Right lobe of liver (tissue), 6 donors: ENCODE data around the gene KBTBD7. TPM values are rescaled to one million over a fixed set of nuclear protein-coding genes. Genes with fewer than 3 reads are reported as not detected.
"Not testable (repeated sequence)": the region's sequence is repeated elsewhere in the genome, so short reads cannot be mapped to it uniquely, and the experiment has no call there.

ENCODE experiments used
- ATAC-seq, 4 donors: fragments of 200-7000 bp; cut with Tn5 transposase; one replicate each; pipeline ENCODE4 v1.9.1; 2020; ENCODE audit warnings: mild to moderate bottlenecking in 4 of 4, moderate library complexity in 4 of 4
- DNase-seq, 3 donors: peaks; one replicate each; pipeline ENCODE4 v3.0.0-alpha.2; 2020
- H3K27ac ChIP-seq, 3 donors: fragments of 200-600 bp; one replicate each; pipeline ENCODE4 v1.8.0; 2022
- H3K27me3 ChIP-seq, 2 donors: fragments of 200-600 bp; one replicate each; pipeline ENCODE4 v1.8.0; 2022
- H3K36me3 ChIP-seq, 4 donors: fragments of 200-600 bp; sonication (generic) in 1 of 4; one replicate each; pipeline versions ENCODE4 v1.5.1 to v1.8.0; 2017 to 2022; ENCODE audit warnings: control low read depth in 1 of 4
- H3K4me1 ChIP-seq, 4 donors: fragments of 200-600 bp; sonication (generic) in 1 of 4; one replicate each; pipeline versions ENCODE4 v1.5.1 to v1.8.0; 2017 to 2022; ENCODE audit warnings: control low read depth in 1 of 4
- H3K4me3 ChIP-seq, 3 donors: fragments of 200-600 bp; one replicate each; pipeline ENCODE4 v1.8.0; 2022
- H3K9me3 ChIP-seq, 4 donors: fragments of 200-600 bp; sonication (generic) in 1 of 4; one replicate each; pipeline versions ENCODE4 v1.5.1 to v1.8.0; 2017 to 2022; ENCODE audit warnings: control low read depth in 1 of 4
- CTCF ChIP-seq, 4 donors: fragments of 200-600 bp in 3 of 4; fragments of 450-650 bp in 1 of 4; IDR thresholded peaks; one replicate each; pipeline versions ENCODE4 v1.5.1 to v1.8.0; 2016 to 2022; ENCODE audit warnings: antibody characterized with exemption in 4 of 4, mild to moderate bottlenecking in 2 of 4
- POLR2A ChIP-seq: fragments of 450-650 bp; IDR thresholded peaks from one replicate; pipeline ENCODE4 v1.6.1; 2017; ENCODE audit warnings: antibody characterized with exemption, mild to moderate bottlenecking
- WGBS: methylation state at CpG from one replicate; pipeline ENCODE4 v1.1.6; 2018; ENCODE audit warnings: low coverage, low lambda C conversion rate; ENCODE audit not compliant: insufficient coverage; ENCODE audit errors: missing lambda C conversion rate; 5-methylcytosine and 5-hydroxymethylcytosine counted together
- intact Hi-C, 2 donors: fragments of 100-400 bp; cut with DNase I; formaldehyde crosslinking; loops; one replicate each; pipeline versions ENCODE4 v1.11.2 to v1.14.1; 2022
- total RNA-seq, 6 experiments: library from RNA; depleted of rRNA in 2 of 6; stranded (reverse); fragments of >200 nt in 2 of 6; fragmentation: NEBNext Ultra II Directional in 3 of 6; extraction: Animal tissue kit (Norgen Biotek cat#: 25700) in 3 of 6; gene quantifications; one replicate each; pipeline versions ENCODE4 v1.1.0 to v1.2.4, GENCODE V29; 2016 to 2023
- donor health status: DM: no; HTN: yes; CAD: no.
- donor health status: DM: no; HTN: no; CAD: no.
- donor health status: DM: no; HTN: no; CAD: no.
- donor health status: DM: no; HTN: yes; CAD: no.
- donor health status: DM: no; HTN: yes; CAD: no.

KBTBD7 gene
- total RNA-seq, 6 experiments from 2014 or later = 3.0 to 6.7 (median 5.5) TPM

GRCh38 chr13:41179593-41180250 is 14.6 kb downstream of the KBTBD7 start:
- WGBS = 82% methylated on average over 4 of the region's 4 CpGs
- ATAC-seq = no peak

DNA sequence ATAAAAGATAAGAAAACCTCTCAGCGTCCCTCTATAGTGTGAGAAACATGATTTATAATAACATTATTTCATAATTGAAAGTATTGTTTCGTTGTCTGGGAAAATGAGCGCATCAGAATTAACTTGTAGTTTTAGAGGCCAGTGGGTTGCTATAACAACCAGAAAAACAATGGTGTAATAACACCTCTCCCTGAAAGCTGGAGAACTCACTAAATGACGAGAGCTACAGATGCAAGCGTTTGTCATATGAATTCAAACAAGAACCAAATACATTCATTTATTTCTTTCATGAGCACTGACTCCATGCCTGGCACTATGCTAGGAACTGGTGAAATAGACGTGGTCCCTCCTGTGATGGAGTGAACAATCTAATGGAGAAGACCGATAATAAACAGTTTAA is 16.3 kb downstream of the KBTBD7 start:
- intact Hi-C loops = no loop called here
- ATAC-seq (no peak), DNase-seq (no peak)
- TF ChIP-seq POLR2A (no peak), CTCF (IDR thresholded peaks at IDR 0.05) (no peak)
- H3K9me3 ChIP-seq = no peaks in the 10 kb centered on the region
- H3K27ac ChIP-seq = no peak overlapping the region
- no peaks in the 10 kb centered on the region for H3K36me3 ChIP-seq
- H3K4me1 ChIP-seq = peaks cover 0 to 5% (median 0%) of the 10 kb centered on the region in 4 donors
- 77% methylated on average over 7 of the region's 7 CpGs for WGBS
- no peaks in the 10 kb centered on the region for H3K27me3 ChIP-seq
- H3K4me3 ChIP-seq = no peak overlapping the region

More at GRCh38 chr13:41179593-41180250, 14.6 kb downstream of the KBTBD7 start:
- DNase-seq = no peak
- no peak overlapping the region for H3K4me3 ChIP-seq
- H3K27me3 ChIP-seq = no peaks in the 10 kb centered on the region
- H3K4me1 ChIP-seq = peaks cover 0 to 5% (median 0%) of the 10 kb centered on the region in 4 donors
- H3K36me3 ChIP-seq = no peaks in the 10 kb centered on the region
- H3K9me3 ChIP-seq = no peaks in the 10 kb centered on the region
- H3K27ac ChIP-seq = no peak overlapping the region
- intact Hi-C loops = no loop called here
- TF ChIP-seq CTCF (IDR thresholded peaks at IDR 0.05) = no peak

GRCh38 chr13:41177616-41178015 is 16.8 kb downstream of the KBTBD7 start:
- ATAC-seq = no peak
- no peak overlapping the region for H3K4me3 ChIP-seq
- H3K27ac ChIP-seq = no peak overlapping the region
- H3K27me3 ChIP-seq = no peaks in the 10 kb centered on the region
- DNase-seq = no peak
- H3K9me3 ChIP-seq = no peaks in the 10 kb centered on the region
- no peaks in the 10 kb centered on the region for H3K36me3 ChIP-seq
- intact Hi-C loops = no loop called here
- TF ChIP-seq CTCF (IDR thresholded peaks at IDR 0.05) (no peak), POLR2A (no peak)
- H3K4me1 ChIP-seq = peaks cover 0 to 5% (median 0%) of the 10 kb centered on the region in 4 donors
- 19% methylated on average over 2 of the region's 2 CpGs for WGBS

DNA sequence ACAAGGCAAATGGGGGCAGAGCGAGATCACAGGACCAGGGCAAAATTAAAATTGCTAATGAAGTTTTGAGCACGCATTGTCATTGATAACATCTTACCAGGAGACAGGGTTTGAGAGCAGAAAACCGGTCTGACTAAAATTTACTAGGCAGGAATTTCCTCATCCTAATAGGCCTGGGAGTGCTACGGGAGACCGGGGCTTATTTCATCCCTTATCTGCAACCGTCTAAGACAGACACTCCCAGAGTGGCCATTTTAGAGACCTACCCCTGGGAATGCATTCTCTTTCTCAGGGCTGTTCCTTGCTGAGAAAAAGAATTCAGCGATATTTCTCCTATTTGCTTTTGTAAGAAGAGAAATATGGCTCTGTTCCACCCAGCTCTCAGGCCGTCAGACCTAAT is 18.8 kb downstream of the KBTBD7 start:
- H3K4me3 ChIP-seq, H3K27ac ChIP-seq, H3K4me1 ChIP-seq, H3K9me3 ChIP-seq, intact Hi-C loops, H3K36me3 ChIP-seq, DNase-seq, H3K27me3 ChIP-seq, ATAC-seq: not testable (repeated sequence)
- WGBS = 94% methylated on average over 4 of the region's 8 CpGs

DNA sequence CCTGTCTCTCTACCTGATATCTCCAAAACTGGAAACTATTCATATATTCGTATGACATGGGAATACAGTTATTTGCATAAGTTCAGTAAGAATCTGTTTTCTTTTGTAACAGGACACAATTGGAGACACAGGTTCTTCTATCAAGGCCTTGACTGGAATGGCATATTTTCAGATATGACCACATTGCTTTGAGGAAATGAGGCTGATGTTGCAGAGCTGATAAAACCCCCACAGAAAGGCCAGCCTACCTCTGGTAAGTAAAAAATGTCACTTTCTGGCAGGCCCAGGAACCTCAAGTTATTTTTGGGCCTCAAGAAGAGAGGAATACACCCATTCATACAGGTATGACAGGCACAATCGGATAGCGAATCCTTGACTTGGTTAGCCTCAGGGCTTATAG is 32.2 kb downstream of the KBTBD7 start:
- no peak overlapping the region for H3K4me3 ChIP-seq
- ATAC-seq (no peak), DNase-seq (no peak)
- H3K36me3 ChIP-seq = no peaks in the 10 kb centered on the region
- no peak overlapping the region for H3K27ac ChIP-seq
- intact Hi-C loops = no loop called here
- TF ChIP-seq POLR2A (no peak), CTCF (IDR thresholded peaks at IDR 0.05) (no peak)
- 83% methylated on average over 1 of the region's 3 CpGs for WGBS
- H3K27me3 ChIP-seq = no peaks in the 10 kb centered on the region
- no peaks in the 10 kb centered on the region for H3K9me3 ChIP-seq
- no peaks in the 10 kb centered on the region for H3K4me1 ChIP-seq
